ENCODE data around the gene NDC80.

DNA sequence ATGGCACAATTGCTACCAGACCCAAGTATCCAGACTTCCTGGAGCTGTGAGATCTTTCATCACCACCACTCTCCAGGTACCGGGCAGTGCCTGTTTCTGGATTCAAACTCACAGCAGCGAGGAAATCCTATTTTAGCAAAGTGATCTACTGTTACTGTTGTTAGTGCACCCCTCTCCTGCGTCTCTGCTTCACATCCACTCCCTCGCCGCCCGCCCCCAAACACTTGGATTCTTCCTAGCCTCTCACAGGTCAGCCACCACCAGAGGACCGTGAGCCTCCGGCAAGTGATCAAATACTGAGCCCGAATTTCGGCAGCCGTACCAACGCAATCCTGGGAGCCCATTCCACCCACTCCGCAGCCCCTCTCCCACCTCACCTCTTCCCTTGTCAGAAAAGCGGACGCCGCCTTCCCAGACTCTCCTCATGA lies 571 bp upstream of the NDC80 start:
- TF ChIP-seq, protein P1, sequence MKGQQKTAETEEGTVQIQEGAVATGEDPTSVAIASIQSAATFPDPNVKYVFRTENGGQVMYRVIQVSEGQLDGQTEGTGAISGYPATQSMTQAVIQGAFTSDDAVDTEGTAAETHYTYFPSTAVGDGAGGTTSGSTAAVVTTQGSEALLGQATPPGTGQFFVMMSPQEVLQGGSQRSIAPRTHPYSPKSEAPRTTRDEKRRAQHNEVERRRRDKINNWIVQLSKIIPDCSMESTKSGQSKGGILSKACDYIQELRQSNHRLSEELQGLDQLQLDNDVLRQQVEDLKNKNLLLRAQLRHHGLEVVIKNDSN (CRISPR knock-in tag; IDR thresholded peaks at IDR 0.05) = no peak
- TF ChIP-seq, protein P2, sequence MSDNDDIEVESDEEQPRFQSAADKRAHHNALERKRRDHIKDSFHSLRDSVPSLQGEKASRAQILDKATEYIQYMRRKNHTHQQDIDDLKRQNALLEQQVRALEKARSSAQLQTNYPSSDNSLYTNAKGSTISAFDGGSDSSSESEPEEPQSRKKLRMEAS (CRISPR knock-in tag; IDR thresholded peaks at IDR 0.05) = no peak
- no peak for TF ChIP-seq ESRRA (CRISPR knock-in tag; IDR thresholded peaks at IDR 0.05; ENCODE audit: borderline replicate concordance)
- TF ChIP-seq FOXJ3 (CRISPR knock-in tag; IDR thresholded peaks at IDR 0.05; ENCODE audit: borderline replicate concordance) = no peak

All from WTC11 (cell line).